LNCaP clone FGC (cell line): Measurements from ENCODE around the gene SDF2L1.

ENCODE experiments used
- DNase-seq: peaks from one replicate; pipeline ENCODE4 v3.0.0-alpha.2; 2011; ENCODE audit warnings: low read depth
- H3K4me3 ChIP-seq: 2 replicates; pipeline ENCODE4 v1.5.1; 2011; ENCODE audit warnings: mild to moderate bottlenecking, low read depth, low read length, control low read depth
- CTCF ChIP-seq: IDR thresholded peaks from 2 replicates; pipeline ENCODE4 v1.5.1; 2012; ENCODE audit warnings: mild to moderate bottlenecking; ENCODE audit not compliant: control insufficient read depth, insufficient read depth; ENCODE audit errors: extremely low read depth

SDF2L1 gene

GRCh38 chr22:21686193-21686608 lies 44.1 kb downstream of the SDF2L1 start:
- no peak for DNase-seq
- TF ChIP-seq CTCF, result no peak
- no peak overlapping the region for H3K4me3 ChIP-seq

DNA sequence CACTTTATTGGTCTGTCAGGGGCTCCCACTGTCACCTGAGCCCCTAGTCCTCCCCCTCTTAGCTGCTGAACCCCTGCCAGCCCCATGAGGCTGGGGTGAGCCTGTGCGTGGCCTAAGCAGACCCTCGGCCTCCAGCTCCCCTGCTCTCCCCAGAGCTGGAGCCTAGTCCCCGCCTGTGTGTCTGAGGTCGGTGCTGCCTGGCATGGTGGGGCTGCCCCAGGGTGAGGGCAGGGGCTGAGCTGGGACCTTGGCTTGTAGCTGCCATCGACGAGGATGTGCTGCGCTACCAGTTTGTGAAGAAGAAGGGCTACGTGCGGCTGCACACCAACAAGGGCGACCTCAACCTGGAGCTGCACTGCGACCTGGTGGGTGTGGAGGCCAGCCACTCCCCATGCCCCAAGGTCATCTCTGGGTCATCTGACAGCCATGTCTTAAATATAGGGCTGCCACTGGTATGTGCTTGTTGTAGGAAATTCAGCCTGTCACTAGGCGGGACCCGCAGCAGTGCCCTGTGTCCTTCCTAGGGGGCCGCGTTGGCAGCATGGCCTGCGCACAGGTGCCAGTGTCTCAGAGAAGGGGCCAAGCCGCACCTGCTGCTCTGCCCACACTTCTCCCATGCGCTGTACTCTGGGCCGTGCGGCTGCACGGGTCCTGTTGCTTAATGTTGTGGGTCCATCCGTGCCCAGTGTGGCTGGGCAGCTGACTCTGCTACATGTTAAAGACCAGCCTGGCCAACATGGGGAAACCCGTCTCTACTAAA lies 44.7 kb downstream of the SDF2L1 start:
- no peak for TF ChIP-seq CTCF
- DNase-seq, result no peak
- H3K4me3 ChIP-seq, result no peak overlapping the region

GRCh38 chr22:21687685-21688259 lies 45.7 kb downstream of the SDF2L1 start:
- DNase-seq, result no peak
- TF ChIP-seq CTCF, result no peak
- no peak overlapping the region for H3K4me3 ChIP-seq

DNA sequence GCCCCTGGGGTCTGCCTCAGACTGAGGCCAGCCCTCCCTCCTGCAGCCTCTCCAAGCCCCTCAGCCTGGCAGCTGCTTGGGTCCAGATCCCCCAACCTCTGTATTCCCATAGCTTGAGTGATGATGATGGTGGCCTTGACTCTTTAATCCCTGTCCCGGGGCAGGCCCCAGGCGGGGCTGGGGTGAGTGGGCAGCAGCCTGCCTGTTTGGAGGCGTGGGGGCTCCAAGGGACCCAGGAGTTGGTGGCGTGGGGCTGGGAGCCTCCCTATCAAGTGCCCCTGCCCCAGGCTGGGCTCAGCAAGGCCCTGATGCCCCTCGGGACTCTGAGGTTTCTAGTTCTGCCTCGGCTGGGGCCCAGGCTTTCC lies 46.2 kb downstream of the SDF2L1 start:
- no peak for TF ChIP-seq CTCF
- DNase-seq, result no peak
- H3K4me3 ChIP-seq, result no peak overlapping the region

DNA sequence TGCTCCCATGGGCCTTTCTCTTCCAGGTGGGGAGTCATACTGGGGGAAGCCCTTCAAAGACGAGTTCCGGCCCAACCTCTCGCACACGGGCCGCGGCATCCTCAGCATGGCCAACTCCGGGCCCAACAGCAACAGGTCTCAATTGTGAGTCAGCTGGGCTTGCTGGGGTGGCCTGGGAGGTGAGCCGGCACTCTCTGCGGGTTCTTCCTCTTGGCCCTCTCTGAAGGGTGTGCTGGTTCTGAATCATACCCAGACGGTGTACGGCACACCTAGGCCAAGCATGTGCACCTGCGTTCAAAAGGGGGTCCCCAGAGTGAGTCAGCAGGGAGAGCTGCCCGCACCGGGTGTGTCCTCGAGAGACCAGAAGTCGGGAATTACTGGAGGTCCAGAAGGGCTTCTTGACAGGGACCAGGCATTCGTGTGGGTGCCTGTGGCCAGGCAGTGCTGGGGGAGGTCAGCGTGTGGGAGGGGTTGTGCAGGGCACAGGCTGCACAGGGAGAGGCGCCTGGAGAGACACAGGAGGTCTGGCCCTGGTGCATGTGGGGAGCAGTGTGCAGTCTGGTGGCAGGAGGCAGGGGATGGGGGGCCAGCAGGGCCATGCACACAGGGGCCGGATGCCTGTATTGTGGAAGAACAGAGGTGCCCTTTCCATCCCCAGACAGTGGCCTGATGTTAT lies 46.7 kb downstream of the SDF2L1 start:
- H3K4me3 ChIP-seq, result no peak overlapping the region
- no peak for TF ChIP-seq CTCF
- no peak for DNase-seq

DNA sequence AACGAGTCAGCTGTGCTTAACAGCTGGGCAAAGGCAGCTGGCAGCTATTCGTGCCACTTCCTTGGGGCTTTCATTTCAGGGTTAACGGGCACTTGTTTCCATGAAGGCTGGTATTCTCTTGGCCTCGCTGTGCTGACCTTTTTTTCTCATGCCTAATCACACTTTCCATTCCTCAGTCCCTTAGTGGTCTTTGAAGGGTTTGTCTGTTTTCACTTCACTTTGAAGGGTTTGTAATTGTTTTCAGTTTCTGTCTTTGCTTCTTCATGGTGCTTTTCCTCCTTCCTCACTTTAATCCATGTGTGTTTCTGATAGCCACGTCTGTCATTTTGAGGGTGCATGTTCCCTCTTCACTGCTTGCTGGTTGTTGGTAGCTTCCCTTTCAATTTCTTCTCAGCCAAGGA lies 48.3 kb downstream of the SDF2L1 start:
- no peak overlapping the region for H3K4me3 ChIP-seq
- DNase-seq, result no peak
- no peak for TF ChIP-seq CTCF
